H1 (cell line): ENCODE measurements around the gene IFI27L1. TPM values are rescaled to one million over a fixed set of nuclear protein-coding genes. Genes with fewer than 3 reads are reported as not detected.

Experiments
- CTCF ChIA-PET: fragments of 300-600 bp; sonication (Branson Sonifier 250); formaldehyde crosslinking; loops from one replicate; lab custom pipeline; 2021; ENCODE audit not compliant: partially characterized antibody; lab: Charles Lee
- POLR2A ChIA-PET: fragments of 300-600 bp; sonication (Branson Sonifier 250); formaldehyde crosslinking; loops from one replicate; lab custom pipeline; 2021; ENCODE audit warnings: inconsistent platforms; ENCODE audit not compliant: partially characterized antibody; lab: Charles Lee
- DNase-seq, 2 experiments: peaks; one replicate each; pipeline versions ENCODE4 v3.0.0 to v3.0.0-alpha.2; 2010 to 2022; ENCODE audit warnings: low spot score in 2 of 2, low read depth in 1 of 2, mixed read lengths in 1 of 2
- FAIRE-seq: peaks from 2 replicates; lab custom pipeline; 2011; peaks lifted over from hg19 to GRCh38; lab: Jason Lieb, UNC
- H2AFZ ChIP-seq: 2 replicates; pipeline ENCODE4 v1.8.1; 2012; ENCODE audit warnings: low read length, inconsistent platforms
- H2AK5ac ChIP-seq: 2 replicates; pipeline ENCODE4 v1.6.1; 2013; ENCODE audit warnings: low read depth, low read length
- H2BK120ac ChIP-seq: replicated peaks from 2 replicates; pipeline ENCODE3; 2013; ENCODE audit warnings: low read depth, low read length, inconsistent platforms
- H2BK12ac ChIP-seq: 2 replicates; pipeline ENCODE4 v1.6.1; 2013; ENCODE audit warnings: low read depth, low read length
- H2BK15ac ChIP-seq: 2 replicates; pipeline ENCODE4 v1.6.1; 2013; ENCODE audit warnings: low read length
- H2BK20ac ChIP-seq: 2 replicates; pipeline ENCODE4 v1.6.1; 2013; ENCODE audit warnings: low read length
- H2BK5ac ChIP-seq: 2 replicates; pipeline ENCODE4 v1.6.1; 2013; ENCODE audit warnings: low read depth, low read length
- H3K14ac ChIP-seq: 2 replicates; pipeline ENCODE4 v1.6.1; 2013; ENCODE audit warnings: inconsistent platforms; ENCODE audit not compliant: insufficient read length
- H3K18ac ChIP-seq: 2 replicates; pipeline ENCODE4 v1.6.1; 2013; ENCODE audit warnings: low read length; ENCODE audit errors: extremely low read depth
- H3K23ac ChIP-seq: 2 replicates; pipeline ENCODE4 v1.6.1; 2013; ENCODE audit warnings: inconsistent platforms; ENCODE audit not compliant: insufficient read length
- H3K23me2 ChIP-seq: 2 replicates; pipeline ENCODE4 v1.6.1; 2013; ENCODE audit warnings: low read depth, low read length
- H3K27ac ChIP-seq: 2 replicates; pipeline ENCODE4 v1.6.1; 2011; ENCODE audit warnings: low read depth, low read length, inconsistent platforms
- H3K27me3 ChIP-seq, 4 experiments: replicated peaks in 1 of 4; 1 replicate in 1 of 4; 2 replicates in 3 of 4; pipeline versions ENCODE4 v1.6.1 to v1.8.1; 2011 to 2013; ENCODE audit warnings: low read length in 3 of 4, mild to moderate bottlenecking in 3 of 4, inconsistent platforms in 2 of 4, mixed read lengths in 2 of 4, moderate library complexity in 1 of 4; ENCODE audit not compliant: control insufficient read depth in 3 of 4, insufficient read depth in 3 of 4; ENCODE audit errors: extremely low read depth in 1 of 4
- H3K36me3 ChIP-seq, 4 experiments: 2 replicates each; pipeline versions ENCODE4 v1.6.1 to v1.8.1; 2011 to 2013; ENCODE audit warnings: mild to moderate bottlenecking in 4 of 4, low read length in 3 of 4, moderate library complexity in 2 of 4, control low read depth in 1 of 4, inconsistent platforms in 1 of 4; ENCODE audit not compliant: insufficient read depth in 4 of 4, control insufficient read depth in 2 of 4
- H3K4ac ChIP-seq: replicated peaks from 2 replicates; pipeline ENCODE3; 2013; ENCODE audit warnings: low read length, low read depth, mixed read lengths, inconsistent platforms; ENCODE audit not compliant: insufficient read length
- H3K4me1 ChIP-seq, 4 experiments: replicated peaks in 1 of 4; 1 replicate in 1 of 4; 2 replicates in 3 of 4; pipeline versions ENCODE4 v1.6.1 to v1.8.1; 2011 to 2013; ENCODE audit warnings: low read length in 3 of 4, inconsistent platforms in 2 of 4, mixed read lengths in 1 of 4; ENCODE audit not compliant: insufficient read depth in 4 of 4, control insufficient read depth in 3 of 4
- H3K4me2 ChIP-seq, 2 experiments: 2 replicates each; pipeline versions ENCODE4 v1.6.1 to v1.8.1; 2011 to 2013; ENCODE audit warnings: low read depth in 2 of 2, low read length in 2 of 2, control low read depth in 1 of 2, inconsistent platforms in 1 of 2, mild to moderate bottlenecking in 1 of 2; ENCODE audit not compliant: insufficient read depth in 1 of 2
- H3K4me3 ChIP-seq, 4 experiments: fragments of 200-600, 300-600 bp in 1 of 4; sonication (generic), shearing (Covaris generic), sonication (Bioruptor Twin) in 1 of 4; 2 replicates each; pipeline versions ENCODE4 v1.5.1 to v1.8.1; 2011 to 2016; ENCODE audit warnings: low read length in 4 of 4, low read depth in 3 of 4, control low read depth in 2 of 4, inconsistent platforms in 2 of 4, mild to moderate bottlenecking in 2 of 4, mixed read lengths in 1 of 4, moderate library complexity in 1 of 4; ENCODE audit not compliant: insufficient read depth in 2 of 4; ENCODE audit errors: extremely low read depth in 1 of 4
- H3K56ac ChIP-seq: replicated peaks from 2 replicates; pipeline ENCODE3; 2013; ENCODE audit warnings: low read depth, mild to moderate bottlenecking, mixed read lengths, low read length, inconsistent platforms; ENCODE audit not compliant: insufficient read length
- H3K79me1 ChIP-seq: 2 replicates; pipeline ENCODE4 v1.6.1; 2013; ENCODE audit warnings: low read depth, low read length, control low read depth
- H3K79me2 ChIP-seq, 2 experiments: 2 replicates each; pipeline versions ENCODE4 v1.6.1 to v1.8.1; 2012 to 2013; ENCODE audit warnings: low read length in 2 of 2, mild to moderate bottlenecking in 2 of 2, inconsistent platforms in 1 of 2; ENCODE audit not compliant: insufficient read depth in 2 of 2, control insufficient read depth in 1 of 2
- H3K9ac ChIP-seq, 4 experiments: replicated peaks in 1 of 4; 1 replicate in 1 of 4; 2 replicates in 3 of 4; pipeline versions ENCODE4 v1.6.1 to v1.8.1; 2011 to 2013; ENCODE audit warnings: low read depth in 3 of 4, low read length in 3 of 4, control low read depth in 2 of 4, mild to moderate bottlenecking in 2 of 4, moderate library complexity in 2 of 4, inconsistent platforms in 1 of 4; ENCODE audit errors: extremely low read depth in 1 of 4
- H3K9me3 ChIP-seq, 2 experiments: 2 replicates each; pipeline versions ENCODE4 v1.6.1 to v1.8.1; 2012 to 2013; ENCODE audit warnings: mild to moderate bottlenecking in 2 of 2, moderate library complexity in 2 of 2, control low read depth in 1 of 2, inconsistent platforms in 1 of 2, low read depth in 1 of 2, low read length in 1 of 2, mixed read lengths in 1 of 2; ENCODE audit not compliant: insufficient read depth in 2 of 2
- H4K20me1 ChIP-seq, 2 experiments: replicated peaks in 1 of 2; 2 replicates each; pipeline versions ENCODE3 to v1.8.1; 2011 to 2013; ENCODE audit warnings: inconsistent platforms in 2 of 2, low read length in 2 of 2, mild to moderate bottlenecking in 1 of 2; ENCODE audit not compliant: insufficient read depth in 2 of 2, control insufficient read depth in 1 of 2
- H4K5ac ChIP-seq: 2 replicates; pipeline ENCODE4 v1.6.1; 2013; ENCODE audit warnings: low read length, low read depth, mixed read lengths, inconsistent platforms; ENCODE audit not compliant: insufficient read length
- H4K8ac ChIP-seq: 2 replicates; pipeline ENCODE4 v1.8.0; 2013; ENCODE audit warnings: mild to moderate bottlenecking, moderate library complexity, low read length, inconsistent platforms; ENCODE audit not compliant: insufficient read depth; ENCODE audit errors: extremely low read depth
- H4K91ac ChIP-seq: replicated peaks from 2 replicates; pipeline ENCODE3; 2013; ENCODE audit warnings: low read length, mixed read lengths, inconsistent platforms; ENCODE audit not compliant: insufficient read length
- CEBPB ChIP-seq: IDR thresholded peaks from 2 replicates; pipeline ENCODE4 v1.6.1; 2012; ENCODE audit warnings: low read depth, low read length
- RAD21 ChIP-seq, 2 experiments: IDR thresholded peaks in 1 of 2; conservative IDR thresholded peaks in 1 of 2; 2 replicates each; pipeline ENCODE4 v1.6.1; 2011; ENCODE audit warnings: low read depth in 2 of 2, low read length in 2 of 2, improper control_type of control experiment in 1 of 2, inconsistent platforms in 1 of 2, mild to moderate bottlenecking in 1 of 2, moderate library complexity in 1 of 2
- RFX5 ChIP-seq: IDR thresholded peaks from 2 replicates; pipeline ENCODE4 v1.6.1; 2011; ENCODE audit warnings: low read depth, low read length, improper control_type of control experiment, borderline replicate concordance
- SIN3A ChIP-seq, 2 experiments: IDR thresholded peaks in 1 of 2; conservative IDR thresholded peaks in 1 of 2; 2 replicates each; pipeline ENCODE4 v1.6.1; 2011 to 2012; ENCODE audit warnings: low read length in 2 of 2, improper control_type of control experiment in 1 of 2, low read depth in 1 of 2, mild to moderate bottlenecking in 1 of 2
- SP4 ChIP-seq: IDR thresholded peaks from 2 replicates; pipeline ENCODE4 v1.6.1; 2012; ENCODE audit warnings: low read length, inconsistent platforms
- WGBS, 2 experiments: shearing (Covaris generic) in 1 of 2; methylation state at CpG; one replicate each; pipeline versions ENCODE4 v1.1.6 to v1.1.7; 2013 to 2015; ENCODE audit warnings: low lambda C conversion rate in 2 of 2, mixed read lengths in 2 of 2, inconsistent platforms in 1 of 2, low coverage in 1 of 2, missing lambda C conversion rate in 1 of 2; ENCODE audit not compliant: insufficient replicate concordance in 2 of 2, insufficient coverage in 1 of 2, insufficient read length in 1 of 2; ENCODE audit errors: extremely low coverage in 1 of 2, missing lambda C conversion rate in 1 of 2; 5-methylcytosine and 5-hydroxymethylcytosine counted together
- polyA plus RNA-seq, 7 experiments: library from polyadenylated mRNA; depleted of rRNA in 3 of 7; stranded (reverse) in 5 of 7; unstranded in 2 of 7; fragments of >200 nt in 5 of 7; fragments of 200-250 nt in 2 of 7; gene quantifications; 1 replicate in 5 of 7; 2 replicates in 1 of 7; 4 replicates in 1 of 7; pipeline versions ENCODE4 v1.2.1 to v1.2.3, GENCODE V29; 2011 to 2013; ENCODE audit warnings: missing spikeins in 2 of 7, mixed read lengths in 2 of 7
- total RNA-seq: library from RNA; stranded (reverse); fragmentation: NEBNext Ultra II Directional; extraction: Animal tissue kit (Norgen Biotek cat#: 25700); gene quantifications from 2 replicates; pipeline ENCODE4 v1.2.1, GENCODE V29; 2021

IFI27L1 gene
- total and polyA plus RNA-seq, 2 of the 8 experiments (the other 6 are each of a cell fraction or from before 2014, with no cell fraction given), result 21.2 to 30.5 TPM

DNA sequence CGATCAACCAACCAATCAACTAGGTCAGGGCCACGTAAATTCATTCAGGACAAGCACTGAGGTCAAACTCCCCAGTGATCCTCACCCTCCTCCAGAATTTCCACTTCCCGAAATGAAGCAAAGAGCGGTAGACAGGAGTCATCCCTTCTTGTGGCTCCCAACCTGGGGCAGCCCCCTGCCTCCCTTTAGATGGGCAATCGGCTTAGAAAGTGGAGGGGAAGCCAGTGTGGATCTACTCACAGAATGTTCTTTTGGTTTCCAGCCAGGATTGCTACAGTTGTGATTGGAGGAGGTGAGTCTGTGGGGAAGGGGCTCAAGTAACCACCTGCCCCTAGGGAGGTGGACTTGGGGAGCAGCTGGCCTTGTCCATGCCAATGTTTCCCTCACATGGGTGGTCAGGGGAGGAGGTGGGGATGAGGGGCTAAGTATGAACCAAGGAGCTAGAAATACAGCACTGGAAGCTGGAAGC lies 33.5 kb downstream of the IFI27L1 start:
- Histone ChIP-seq H3K4ac (no peak overlapping the region), H3K23ac (no peak overlapping the region), H3K23me2 (no peaks in the 10 kb centered on the region), H2AK5ac (no peak overlapping the region), H4K8ac (no peak overlapping the region), H4K20me1 (no peaks in the 10 kb centered on the region), H3K79me1 (no peaks in the 10 kb centered on the region), H3K56ac (no peak overlapping the region), H3K27ac (no peak overlapping the region), H3K4me3 (no peak overlapping the region), H3K27me3 (no peaks in the 10 kb centered on the region; a peak in 1 of 7 replicates), H2BK15ac (no peak overlapping the region), H2AFZ (no peak overlapping the region), H3K4me2 (no peak overlapping the region), H3K18ac (no peak overlapping the region), H4K91ac (no peak overlapping the region), H3K9ac (no peak overlapping the region), H3K36me3 (no peaks in the 10 kb centered on the region), H4K5ac (no peak overlapping the region), H3K9me3 (peaks cover 2 to 6% of the 10 kb centered on the region in 2 experiments; a peak in 1 of 4 replicates), H2BK5ac (no peak overlapping the region), H2BK20ac (no peak overlapping the region), H3K79me2 (no peaks in the 10 kb centered on the region), H2BK12ac (no peak overlapping the region), H2BK120ac (no peak overlapping the region), H3K4me1 (peaks cover 0 to 2% (median under 1%) of the 10 kb centered on the region in 4 experiments; a peak in 2 of 7 replicates), H3K14ac (no peak overlapping the region)
- CTCF ChIA-PET, result interaction anchor here (0.7 to 1.6 kb wide), 7 partner anchors 15 to 178 kb away, joined by 3 to 7 read pairs (median 3); partner anchors contain the start of gene IFI27L2
- DNase-seq, result no peak
- POLR2A ChIA-PET, result interaction anchor here (0.6 to 1.9 kb wide), 3 partner anchors 10 to 14 kb away, joined by 3 to 4 read pairs (median 4); no protein-coding TSS in a partner anchor
- no peak for TF ChIP-seq SIN3A (conservative IDR thresholded peaks at IDR 0.05 in 1 of 2, IDR thresholded peaks at IDR 0.05 in 1 of 2; ENCODE audit: low read depth in 1 of 2, low read length in 2 of 2)
- no peak for TF ChIP-seq CEBPB
- no peak for TF ChIP-seq RFX5
- TF ChIP-seq RAD21 (IDR thresholded peaks at IDR 0.05 in 1 of 2, conservative IDR thresholded peaks at IDR 0.05 in 1 of 2; ENCODE audit: low read depth in 2 of 2, low read length in 2 of 2), result no peak
- TF ChIP-seq SP4, result no peak
- FAIRE-seq, result no peak
- WGBS, 2 experiments, result 85% methylated on average over 5 of the region's 5 CpGs; no CpG with 5 or more reads in 1 of the 2 experiments
